Measurements from ENCODE around the gene STING1. TPM values are rescaled to one million over a fixed set of nuclear protein-coding genes. Genes with fewer than 3 reads are reported as not detected.

The STING1 gene
- polyA plus RNA-seq, 3 donors from 2014 or later: 67.8 to 150 (median 142) TPM

DNA sequence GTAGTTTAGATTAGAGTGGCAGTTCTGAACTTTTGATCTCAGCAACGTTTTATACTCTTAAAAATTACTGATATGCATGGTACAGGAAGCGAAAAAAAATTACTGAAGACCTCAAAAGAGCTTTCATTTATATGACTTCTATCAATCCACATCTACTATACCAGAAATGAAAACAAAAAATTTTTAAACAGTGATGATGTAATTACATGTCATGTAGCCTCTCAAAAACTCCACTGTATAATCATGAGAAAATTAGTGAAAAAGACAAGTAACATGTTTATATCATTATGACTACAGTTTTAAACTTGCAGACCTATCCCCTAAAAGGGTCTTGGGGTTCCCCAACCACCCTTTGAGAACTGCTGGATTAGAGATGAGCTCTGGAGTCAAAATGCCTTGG lies 52.5 kb downstream of the STING1 start:
- no peaks in the 10 kb centered on the region for H3K27me3 Mint-ChIP-seq (ENCODE audit: low read depth in 3 of 3)
- no peak overlapping the region for H3K4me3 Mint-ChIP-seq
- H3K27ac Mint-ChIP-seq: no peak overlapping the region
- H3K36me3 Mint-ChIP-seq: peaks cover 6 to 26% (median 19%) of the 10 kb centered on the region in 3 donors
- H3K9me3 Mint-ChIP-seq: no peaks in the 10 kb centered on the region
- no peaks in the 10 kb centered on the region for H3K4me1 Mint-ChIP-seq
- no peak for DNase-seq

DNA sequence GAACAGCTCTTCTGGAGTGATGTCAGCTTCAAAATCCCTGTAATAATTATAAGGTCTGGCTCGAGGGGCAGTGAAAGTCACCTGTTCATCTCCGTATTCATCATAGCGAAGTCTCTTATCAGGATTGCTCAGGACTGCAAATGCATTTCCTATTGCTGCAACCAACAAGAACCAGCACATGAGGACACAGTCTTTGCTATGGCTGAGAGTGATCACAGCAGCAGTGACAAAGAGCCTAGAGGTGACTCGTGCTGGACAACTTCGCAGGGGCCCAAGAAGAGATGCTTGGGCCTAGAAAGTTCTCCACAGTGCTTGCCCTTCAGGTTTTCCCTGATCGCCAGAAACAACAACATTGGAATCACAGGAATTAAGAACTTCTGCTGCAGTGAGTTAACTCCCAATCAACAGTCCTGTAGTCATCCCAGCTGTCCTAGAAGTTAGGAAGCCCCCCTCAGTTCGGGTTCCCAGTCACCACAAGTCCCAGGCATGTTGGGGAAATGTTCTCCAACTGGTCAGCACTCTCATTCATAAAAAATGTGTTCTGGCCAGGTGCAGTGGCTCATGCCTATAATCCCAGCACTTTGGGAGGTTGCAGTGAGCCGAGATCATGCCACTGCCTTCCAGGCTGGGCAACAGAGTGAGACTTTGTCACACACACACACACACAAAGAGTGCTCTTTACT lies 56.2 kb downstream of the STING1 start:
- peaks cover 12 to 40% (median 31%) of the 10 kb centered on the region in 3 donors for H3K36me3 Mint-ChIP-seq
- no peak for DNase-seq
- peaks cover 4 to 7% of the 10 kb centered on the region in 2 donors for H3K4me1 Mint-ChIP-seq
- no peak overlapping the region for H3K27ac Mint-ChIP-seq
- no peaks in the 10 kb centered on the region for H3K27me3 Mint-ChIP-seq (ENCODE audit: low read depth in 3 of 3)
- no peak overlapping the region for H3K4me3 Mint-ChIP-seq
- H3K9me3 Mint-ChIP-seq: no peaks in the 10 kb centered on the region

Other genes with a start within 250 kb of the STING1 start
- gene MATR3, start 189.0 kb downstream of the STING1 start, polyA plus RNA-seq: 100 to 1,000 TPM; 322 to 380 (median 361) TPM
- gene PAIP2, start 140.9 kb downstream of the STING1 start, polyA plus RNA-seq: 100 to 1,000 TPM; 340 to 565 (median 409) TPM
- gene SLC23A1, start 99.5 kb downstream of the STING1 start, polyA plus RNA-seq: under 1 TPM in 1 of 3 donors, not detected in 2; 0.19 TPM
- 1 to 10 TPM; 1.3 to 2.9 (median 2.8) TPM for gene MZB1, start 92.8 kb downstream of the STING1 start, polyA plus RNA-seq
- 1 to 10 TPM in 1 of 3 donors, under 1 TPM in 1, not detected in 1; 0.39 to 1.4 TPM for gene PROB1, start 87.7 kb downstream of the STING1 start, polyA plus RNA-seq
- gene SPATA24, start 78.7 kb downstream of the STING1 start, polyA plus RNA-seq: 1 to 10 TPM in 2 of 3 donors, not detected in 1; 4.5 to 5.6 TPM
- 1 to 10 TPM in 2 of 3 donors, not detected in 1; 3.7 to 4.3 TPM for gene DNAJC18, start 43.2 kb downstream of the STING1 start, polyA plus RNA-seq
- gene ECSCR, start 20.0 kb downstream of the STING1 start, polyA plus RNA-seq: under 1 TPM in 1 of 3 donors, not detected in 2; 0.73 TPM
- not detected for gene SMIM33, start 11.8 kb downstream of the STING1 start, polyA plus RNA-seq
- gene UBE2D2, start 78.6 kb upstream of the STING1 start, polyA plus RNA-seq: 100 to 1,000 TPM; 231 to 328 (median 243) TPM
- 100 to 1,000 TPM; 339 to 410 (median 385) TPM for gene CXXC5, start 165.6 kb upstream of the STING1 start, polyA plus RNA-seq

All from immature natural killer cell (primary cell).